ENCODE results near the gene SAG.

DNA sequence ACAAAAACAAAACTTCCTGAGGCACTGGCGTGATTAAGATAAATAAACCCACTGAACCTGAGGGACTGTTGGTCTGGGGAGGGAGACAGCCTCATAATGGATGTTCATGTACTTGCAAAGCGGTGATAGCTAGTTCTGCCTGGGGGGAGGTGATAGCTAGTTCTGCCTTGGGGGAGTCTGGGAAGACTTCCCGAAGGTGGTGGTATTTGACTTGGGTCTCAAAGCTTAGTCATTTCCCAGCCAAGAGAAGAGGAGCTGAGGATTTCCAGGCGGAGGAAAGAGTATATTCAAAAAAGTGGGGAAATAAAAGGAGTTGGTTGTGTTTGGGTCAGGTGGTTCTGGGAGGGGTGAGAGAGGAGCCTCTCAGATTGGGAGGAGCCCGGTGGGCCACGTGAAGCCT is 71.4 kb downstream of the SAG start:
- TF ChIP-seq, protein P1, sequence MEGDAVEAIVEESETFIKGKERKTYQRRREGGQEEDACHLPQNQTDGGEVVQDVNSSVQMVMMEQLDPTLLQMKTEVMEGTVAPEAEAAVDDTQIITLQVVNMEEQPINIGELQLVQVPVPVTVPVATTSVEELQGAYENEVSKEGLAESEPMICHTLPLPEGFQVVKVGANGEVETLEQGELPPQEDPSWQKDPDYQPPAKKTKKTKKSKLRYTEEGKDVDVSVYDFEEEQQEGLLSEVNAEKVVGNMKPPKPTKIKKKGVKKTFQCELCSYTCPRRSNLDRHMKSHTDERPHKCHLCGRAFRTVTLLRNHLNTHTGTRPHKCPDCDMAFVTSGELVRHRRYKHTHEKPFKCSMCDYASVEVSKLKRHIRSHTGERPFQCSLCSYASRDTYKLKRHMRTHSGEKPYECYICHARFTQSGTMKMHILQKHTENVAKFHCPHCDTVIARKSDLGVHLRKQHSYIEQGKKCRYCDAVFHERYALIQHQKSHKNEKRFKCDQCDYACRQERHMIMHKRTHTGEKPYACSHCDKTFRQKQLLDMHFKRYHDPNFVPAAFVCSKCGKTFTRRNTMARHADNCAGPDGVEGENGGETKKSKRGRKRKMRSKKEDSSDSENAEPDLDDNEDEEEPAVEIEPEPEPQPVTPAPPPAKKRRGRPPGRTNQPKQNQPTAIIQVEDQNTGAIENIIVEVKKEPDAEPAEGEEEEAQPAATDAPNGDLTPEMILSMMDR (IDR thresholded peaks at IDR 0.05), result no peak
- no peak for TF ChIP-seq ZFX (IDR thresholded peaks at IDR 0.05; ENCODE audit: borderline replicate concordance)

All from 22Rv1 (cell line).